ENCODE data around the gene GABBR2.
"Not testable (repeated sequence)": the region's sequence is repeated elsewhere in the genome, so short reads cannot be mapped to it uniquely, and the experiment has no call there.

GABBR2 gene

DNA sequence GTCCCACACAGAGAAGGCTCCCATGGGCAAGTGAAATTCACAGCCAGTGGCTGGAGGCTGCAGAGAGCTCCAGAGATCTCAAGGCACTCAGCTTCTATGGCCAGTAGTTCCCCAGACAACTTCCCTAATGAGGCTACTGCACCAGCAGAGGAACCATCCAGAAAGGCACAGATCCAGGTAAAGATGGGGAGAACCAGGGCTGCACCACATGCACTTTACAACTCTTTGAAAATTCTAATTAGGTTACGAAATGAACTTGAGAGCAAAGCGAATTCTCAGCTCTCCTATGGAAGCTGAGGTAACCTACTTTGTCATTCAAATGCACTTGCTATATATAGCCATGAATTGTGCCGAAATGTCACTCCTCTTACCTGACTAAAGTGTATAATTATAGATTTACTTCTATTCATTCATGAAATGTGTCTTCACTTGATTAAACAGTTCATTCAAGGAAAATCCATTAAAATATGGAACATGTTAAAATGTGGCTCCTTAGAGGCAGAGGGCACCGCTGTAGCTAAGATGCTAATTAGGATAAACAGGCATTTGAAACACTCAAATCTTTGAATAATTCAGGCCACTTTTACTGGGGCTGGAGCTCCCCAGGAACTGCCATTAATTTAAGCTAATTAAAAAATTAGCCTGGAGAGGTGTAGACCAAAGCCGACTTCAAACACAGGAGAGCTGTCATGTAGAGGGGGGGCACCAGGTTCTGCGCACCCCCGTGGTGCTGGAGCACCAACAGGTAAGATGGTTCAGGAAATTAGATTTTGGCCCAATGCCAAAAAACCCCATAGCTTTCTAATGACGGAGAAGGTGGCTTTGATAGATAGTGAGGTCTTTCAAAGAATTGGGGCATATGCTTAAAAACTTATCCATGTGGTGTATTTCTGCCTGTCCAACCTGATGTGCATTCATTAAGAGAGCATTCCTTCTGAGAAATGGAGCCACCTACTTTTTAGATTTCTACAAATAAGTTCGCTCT is 204.1 kb downstream of the GABBR2 start:
- no peak for DNase-seq

DNA sequence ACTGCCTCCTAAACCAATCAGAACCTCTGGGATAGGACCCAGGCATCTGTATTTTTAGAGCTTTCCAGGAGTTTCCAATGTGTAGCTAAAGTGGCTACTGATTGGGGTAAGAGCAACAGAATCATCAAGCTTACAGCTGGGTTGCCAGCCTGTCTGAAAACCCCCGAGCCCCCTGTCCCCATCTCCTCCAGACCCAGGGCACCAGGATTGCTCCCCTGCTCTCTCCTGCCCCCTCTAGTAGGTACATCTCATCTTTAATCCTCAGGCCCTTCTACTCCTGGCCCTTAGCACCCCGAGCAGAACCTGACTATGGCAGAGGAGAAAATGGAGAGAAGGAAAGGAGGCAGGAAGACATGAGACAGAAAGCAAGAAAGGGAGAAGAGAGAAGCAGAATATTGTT is 204.9 kb downstream of the GABBR2 start:
- no peak for DNase-seq

DNA sequence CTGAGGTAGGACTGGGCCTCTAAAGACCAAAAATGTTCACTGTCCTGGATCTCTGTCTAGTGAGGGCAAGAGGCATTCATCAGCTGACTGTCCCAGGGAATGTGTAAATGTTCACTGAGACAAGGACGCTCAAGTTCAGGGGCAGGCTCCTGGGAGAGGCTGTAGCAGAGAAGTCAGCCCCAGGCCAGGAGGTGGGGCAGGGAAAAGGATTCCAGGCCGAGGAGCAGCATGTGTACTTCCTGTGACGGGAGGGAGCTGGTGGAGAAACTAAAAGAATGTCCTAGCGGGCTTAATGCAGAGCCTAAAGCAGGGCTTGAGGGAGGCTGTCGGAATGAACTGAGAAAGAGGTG is 205.8 kb downstream of the GABBR2 start:
- DNase-seq, result no peak

DNA sequence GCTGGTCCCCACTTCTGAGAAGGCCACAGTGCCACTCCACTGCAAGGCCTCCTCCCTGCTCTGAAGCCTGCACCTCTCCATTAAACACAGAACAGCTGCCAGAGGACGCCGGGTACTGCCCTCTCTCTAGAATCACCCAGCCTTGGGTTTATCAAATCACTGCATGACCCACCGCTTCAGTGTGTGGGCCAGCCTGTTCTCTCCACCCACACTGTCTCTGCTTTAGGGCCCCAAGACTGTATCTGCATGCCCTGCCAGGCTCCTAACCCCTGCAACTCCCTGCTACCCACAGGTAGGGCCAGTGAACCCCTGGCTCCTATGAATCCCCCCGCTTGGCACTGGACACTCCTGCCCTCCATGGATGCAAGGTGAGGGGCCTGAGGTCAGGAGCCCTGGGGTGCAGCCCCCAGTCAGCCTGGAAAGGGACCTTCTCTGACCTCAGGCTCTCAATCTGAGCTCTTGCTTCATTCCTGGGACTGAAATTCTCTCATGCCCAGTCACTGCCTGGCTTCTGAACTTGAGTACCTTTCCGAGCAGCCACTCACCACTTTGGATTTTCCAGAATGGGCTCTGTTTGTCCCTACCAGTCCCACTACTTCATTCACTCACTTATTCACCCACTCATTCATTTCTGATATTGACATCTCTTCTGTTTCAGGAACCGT is 206.3 kb downstream of the GABBR2 start:
- no peak for DNase-seq

DNA sequence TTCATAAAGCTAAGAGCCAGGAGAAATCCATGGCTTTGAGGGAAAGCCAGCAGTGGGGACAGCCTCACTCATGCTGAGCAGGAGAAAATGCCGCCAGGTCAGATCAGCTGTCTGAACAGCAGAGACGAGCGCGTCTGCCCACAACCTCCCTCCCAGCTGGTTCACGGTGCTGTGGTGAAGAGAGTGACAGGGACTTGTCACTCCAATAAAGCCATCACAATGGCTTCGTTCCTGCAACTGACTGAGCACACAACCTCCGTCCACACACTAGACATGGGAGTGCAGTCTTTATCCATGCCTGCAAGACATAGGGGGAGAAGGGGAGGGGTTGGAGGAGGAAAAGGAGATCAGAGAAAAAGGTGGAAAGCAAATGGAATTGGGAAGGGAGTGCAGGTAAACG is 206.9 kb downstream of the GABBR2 start:
- DNase-seq, result no peak

DNA sequence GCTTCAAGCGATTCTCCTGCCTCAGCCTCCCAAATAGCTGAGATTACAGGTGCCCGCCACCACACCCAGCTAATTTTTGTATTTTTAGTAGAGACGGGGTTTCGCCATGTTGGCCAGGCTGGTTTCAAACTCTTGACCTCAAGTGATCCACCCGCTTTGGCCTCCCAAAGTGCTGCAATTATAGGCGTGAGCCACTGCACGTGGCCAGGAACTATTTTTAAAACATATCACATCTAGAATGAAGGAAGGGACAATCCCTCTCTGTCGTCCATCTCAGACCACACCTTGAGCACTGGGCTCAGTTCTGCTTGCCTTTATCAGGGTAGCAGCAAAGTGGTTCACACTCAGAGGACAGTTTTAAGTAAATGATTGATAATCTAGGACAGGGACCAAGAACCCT is 207.5 kb downstream of the GABBR2 start:
- DNase-seq, result not testable (repeated sequence)

DNA sequence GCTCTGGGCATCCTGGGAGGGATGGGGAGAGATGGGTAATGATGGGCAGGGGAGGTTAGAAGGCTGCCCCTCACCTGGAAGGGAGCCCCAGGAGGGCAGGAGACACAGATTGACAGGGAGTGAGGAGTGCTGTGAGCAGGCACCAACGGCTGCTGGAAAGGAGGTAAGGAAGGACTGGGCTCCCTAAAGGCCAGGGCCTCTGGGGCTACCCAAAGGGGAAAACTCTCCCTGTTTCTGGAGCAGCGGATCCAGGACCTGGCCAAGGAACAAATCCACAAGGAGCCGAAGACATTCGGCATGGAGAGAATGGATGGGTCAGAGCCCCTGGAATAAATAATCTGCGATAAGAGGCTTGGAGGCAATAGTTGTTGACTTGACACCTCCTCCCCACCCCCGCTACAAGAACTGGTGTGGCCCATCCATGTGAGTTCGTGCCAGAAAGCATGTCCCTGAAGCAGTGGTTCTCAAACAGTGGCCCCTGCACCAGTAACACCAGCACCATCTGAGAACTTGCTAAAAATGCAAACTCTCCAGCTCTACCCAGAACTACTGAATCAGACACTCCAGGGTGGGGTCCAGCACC is 208.3 kb downstream of the GABBR2 start:
- no peak for DNase-seq

DNA sequence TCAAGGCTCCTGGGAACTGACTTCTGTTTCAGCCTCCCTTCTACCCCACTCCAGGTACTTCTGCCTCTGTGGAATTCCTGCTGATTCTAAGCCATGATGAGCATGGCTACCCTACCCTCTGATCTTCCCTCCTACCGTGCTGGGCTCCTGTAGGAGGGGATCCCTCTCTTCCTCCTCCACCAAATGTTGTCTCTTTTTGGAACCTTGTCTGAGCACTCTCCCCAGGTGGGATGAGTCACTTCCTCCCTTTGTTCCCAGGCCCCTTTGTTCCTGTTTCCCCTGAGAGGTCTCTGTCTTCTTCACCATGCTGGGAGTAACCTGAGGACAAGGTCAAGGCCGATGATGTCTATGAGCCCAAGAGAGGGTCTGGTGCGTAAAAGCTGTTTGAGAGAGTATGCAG is 213.2 kb downstream of the GABBR2 start:
- no peak for DNase-seq

DNA sequence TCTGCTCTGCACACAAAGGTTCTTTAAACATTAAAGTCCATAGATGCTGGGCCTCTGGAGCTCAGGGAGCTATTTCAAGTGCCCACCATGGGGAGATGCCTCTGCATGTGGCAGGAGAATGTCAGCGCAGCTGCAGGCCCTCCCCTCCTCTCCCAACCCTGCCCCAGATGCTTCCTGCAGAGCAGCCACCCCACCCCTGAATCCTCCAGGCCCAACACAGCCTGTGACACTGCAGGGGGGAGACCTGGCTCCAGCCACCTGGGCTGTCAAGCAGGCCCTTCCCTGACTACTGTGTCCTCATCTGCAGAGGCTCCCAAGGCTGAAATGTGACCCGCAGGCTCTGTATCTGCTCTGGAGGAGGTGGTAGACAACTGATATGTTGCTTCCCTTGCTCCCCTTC is 213.9 kb downstream of the GABBR2 start:
- DNase-seq, result no peak

DNA sequence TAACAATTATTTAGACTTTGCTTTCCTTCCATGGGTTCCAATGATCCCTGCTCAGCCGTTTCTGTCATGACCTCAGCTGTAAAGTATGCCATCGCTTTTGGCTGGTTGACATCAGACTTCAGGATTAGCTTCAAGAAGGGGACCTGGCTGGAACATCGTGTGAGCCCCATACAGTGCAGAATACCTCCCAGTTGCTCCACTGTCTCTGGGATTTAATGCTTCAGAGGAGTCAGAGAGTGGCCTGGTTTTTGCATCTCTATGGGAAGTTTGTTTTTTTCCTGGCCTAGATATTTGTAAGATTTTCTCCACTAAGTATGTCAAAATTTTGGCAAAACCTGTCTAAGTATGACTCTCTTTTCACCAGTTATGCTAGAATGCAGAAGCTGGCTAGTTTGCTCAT is 216.9 kb downstream of the GABBR2 start:
- DNase-seq, result no peak

DNA sequence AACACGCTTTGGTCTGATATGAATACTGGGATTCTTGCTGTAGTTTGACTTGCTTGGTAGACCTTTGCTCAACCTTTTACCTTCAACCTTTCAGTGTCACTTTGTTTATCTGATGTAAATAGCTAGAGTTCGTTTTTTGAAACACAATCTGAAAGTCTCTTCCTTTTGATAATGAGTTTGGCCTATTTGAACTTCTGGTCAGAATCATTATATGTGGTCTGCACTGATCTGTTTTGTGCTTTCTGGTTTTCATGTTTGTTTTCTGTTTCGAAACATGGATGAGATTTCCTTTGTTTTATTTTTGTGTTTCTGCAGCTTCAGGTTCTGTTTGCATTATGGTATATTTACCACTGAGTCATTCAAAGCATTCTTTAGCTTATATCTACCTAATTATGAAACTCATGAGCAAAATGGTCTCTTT is 217.5 kb downstream of the GABBR2 start:
- no peak for DNase-seq

DNA sequence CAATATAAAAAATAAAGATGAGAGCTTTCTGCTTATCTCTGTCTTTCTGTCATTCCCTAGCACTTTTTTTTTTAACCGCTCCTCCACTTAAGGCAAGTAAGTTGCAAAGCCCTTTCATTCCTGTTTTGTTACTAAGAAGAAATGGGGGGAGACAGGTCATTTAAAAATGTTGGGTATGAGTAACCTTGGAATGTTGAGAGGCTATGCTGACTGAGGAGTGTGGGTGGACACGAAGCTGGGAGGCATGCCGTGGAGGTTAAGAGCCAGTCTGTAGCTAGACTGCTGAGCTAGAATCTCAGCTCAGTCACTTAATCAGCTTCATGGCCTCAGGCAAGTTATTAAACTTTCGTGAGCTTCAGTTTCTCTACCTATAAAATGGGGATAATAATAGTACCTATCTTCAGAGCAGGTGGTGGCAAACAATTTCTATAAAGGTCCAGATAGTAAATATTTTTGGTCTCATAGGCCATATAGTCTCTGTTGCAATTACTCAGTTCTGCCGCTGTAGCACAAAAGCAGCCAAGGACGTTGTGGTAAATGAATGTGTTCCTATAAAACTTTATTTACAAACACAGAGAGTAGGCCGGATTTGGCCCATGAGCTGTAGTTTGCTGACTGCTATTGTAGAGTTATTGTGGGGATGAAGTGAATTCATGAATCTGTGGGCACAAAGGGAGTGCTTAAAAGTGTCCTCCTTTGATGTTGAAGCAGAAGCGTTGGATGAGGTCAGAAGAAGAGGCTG is 220.0 kb downstream of the GABBR2 start:
- no peak for DNase-seq

DNA sequence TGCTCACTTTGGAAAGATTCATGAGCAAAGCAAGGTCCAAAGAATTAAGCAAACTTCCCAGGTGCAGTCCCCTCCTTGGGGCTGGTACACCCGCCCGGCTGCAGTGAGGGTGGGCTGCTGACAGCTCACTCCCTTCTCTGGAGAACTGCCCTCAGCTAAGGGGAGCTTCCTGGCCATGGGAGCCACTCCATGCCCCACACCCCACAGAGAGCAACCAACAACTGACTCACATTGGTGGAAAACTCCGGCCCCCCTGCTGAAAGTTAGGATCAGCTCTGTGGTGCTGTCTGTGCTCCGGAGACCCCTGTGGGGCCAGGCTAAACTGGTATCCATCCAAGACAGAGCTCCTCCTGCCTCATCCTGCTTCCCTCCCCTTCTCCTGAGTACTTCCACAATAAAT is 223.0 kb downstream of the GABBR2 start:
- no peak for DNase-seq

DNA sequence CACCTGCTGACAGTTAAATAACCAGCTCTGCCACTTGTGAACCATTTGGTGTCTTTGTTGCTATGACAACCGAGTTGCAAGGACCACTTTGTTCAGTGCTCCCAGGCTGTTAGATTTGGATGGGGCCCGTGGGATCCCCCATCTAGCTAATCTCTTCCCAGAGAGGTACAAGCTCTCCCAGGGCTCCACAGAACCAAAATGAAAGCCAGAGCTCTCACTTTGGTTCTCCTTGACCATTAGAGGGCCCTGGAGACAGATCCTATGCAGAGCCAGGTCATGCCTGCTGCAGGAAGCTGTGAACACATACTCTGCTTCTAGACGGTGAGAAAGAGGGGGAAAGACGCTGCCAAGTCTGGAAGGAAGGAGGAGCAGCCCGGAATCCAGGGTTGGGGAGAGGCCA is 224.6 kb downstream of the GABBR2 start:
- DNase-seq, result no peak

DNA sequence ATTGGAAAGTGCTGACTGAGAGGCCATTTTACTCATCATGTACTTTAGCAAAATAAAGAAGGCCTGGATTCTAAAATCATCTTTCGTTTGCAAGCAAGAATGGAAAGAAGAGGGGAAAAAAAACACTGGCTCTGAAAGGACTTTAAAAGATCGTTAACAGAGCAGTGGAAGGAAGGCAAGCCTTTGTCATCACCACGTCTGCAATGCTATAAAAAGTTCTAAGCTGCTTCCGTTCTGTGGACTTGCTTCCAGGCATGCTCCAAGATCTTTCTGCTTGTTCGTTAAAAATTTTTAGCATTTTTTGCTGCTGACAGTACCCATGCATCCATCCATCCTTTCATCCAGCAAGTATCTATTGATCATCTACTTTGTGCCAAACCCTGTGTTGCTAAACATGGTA is 226.5 kb downstream of the GABBR2 start:
- no peak for DNase-seq

DNA sequence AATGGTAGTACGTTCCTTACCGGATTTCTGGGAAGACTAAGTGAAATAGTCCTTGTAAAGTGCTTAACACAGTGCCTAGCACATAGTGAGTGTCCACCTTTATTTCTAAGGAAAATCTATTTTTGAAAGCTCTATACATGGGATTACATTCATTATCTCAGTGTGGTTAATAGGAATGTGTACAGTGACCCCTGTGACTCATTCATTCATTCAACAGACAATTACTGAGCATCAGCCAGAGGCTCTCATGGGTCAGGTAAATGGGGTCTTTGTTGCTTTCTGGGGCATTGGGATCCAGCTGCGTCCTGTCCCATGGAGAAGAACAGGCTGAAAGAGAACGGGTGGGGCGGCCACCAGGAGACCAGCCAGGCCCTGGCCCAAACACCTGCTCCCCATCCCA is 227.1 kb downstream of the GABBR2 start:
- no peak for DNase-seq

DNA sequence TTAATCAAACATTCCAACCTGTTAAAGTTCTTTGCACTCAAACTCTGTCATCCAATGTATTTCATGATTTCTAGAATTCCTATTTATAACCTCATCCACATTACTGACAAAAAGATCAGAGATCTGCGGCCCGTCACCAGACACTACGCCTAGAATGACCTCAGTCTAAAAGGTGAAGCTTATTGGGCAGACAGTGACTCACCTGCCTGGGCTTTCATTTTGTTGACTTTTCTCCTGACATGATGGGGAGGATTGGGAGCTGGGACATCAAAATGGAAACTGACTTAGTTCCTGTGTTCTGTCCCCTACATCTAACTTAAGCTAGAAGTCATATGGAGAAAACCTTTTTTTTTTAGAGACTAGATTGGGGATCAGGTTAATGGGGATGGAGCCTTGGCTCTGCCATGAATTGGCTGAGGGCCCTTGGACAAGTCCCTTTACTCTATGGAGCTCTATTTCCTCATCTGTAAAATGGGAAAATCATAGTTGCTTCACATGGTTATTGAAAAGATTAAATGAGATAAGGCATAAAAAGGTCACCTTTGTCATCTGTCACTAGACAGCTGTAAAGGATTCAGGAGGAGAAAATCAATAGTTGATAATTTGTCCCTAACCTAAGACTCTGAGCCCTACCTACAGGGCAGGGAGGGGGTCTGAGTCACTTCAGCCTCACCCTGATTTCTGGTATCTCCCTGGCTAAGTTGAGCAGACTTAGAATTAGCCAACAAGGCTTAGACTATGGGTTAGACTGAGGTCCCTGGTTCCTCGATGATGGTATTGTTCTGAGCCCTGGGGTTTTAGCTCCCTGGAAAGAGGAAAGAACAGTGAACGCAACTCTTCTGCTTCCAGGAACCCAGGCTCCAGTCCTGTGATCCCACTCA is 228.5 kb downstream of the GABBR2 start:
- DNase-seq, result no peak

DNA sequence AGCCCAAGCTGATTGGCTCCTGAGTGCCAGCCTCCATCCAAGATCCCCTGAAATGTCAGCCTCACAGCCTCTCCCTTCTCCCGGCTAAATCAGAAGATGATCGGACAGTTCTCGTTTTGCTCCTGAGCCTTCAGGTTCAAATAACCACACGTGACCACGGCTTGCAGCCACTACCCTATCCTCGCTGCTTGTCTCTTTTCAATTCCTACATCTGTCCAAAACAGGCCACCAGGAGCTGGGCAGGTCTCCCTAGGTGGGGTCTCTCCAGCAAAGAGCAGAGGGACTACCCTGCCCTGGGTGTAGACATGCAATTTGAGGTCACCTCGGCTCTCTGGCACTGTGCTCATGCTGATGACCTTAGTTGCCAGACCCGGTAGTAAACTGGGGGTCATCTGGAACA is 229.3 kb downstream of the GABBR2 start:
- no peak for DNase-seq

DNA sequence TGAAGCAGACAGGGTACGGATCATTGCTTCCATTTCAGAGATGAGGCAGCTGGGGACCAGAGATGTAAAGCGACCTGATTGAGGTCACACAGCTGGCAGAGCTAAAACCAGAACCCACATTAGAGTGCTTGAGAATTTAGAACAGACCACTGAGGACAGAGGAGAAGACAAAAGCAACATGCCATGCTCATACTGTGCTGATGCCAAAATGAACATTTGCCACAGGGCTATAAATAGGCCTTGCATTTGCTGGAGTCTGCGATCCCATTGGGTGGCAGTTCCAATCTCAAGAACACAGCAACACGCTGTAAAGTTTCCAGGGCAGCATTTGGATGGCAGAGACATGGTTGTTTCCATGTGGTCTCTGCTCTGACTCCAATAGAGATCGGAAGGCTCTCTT is 230.9 kb downstream of the GABBR2 start:
- no peak for DNase-seq

DNA sequence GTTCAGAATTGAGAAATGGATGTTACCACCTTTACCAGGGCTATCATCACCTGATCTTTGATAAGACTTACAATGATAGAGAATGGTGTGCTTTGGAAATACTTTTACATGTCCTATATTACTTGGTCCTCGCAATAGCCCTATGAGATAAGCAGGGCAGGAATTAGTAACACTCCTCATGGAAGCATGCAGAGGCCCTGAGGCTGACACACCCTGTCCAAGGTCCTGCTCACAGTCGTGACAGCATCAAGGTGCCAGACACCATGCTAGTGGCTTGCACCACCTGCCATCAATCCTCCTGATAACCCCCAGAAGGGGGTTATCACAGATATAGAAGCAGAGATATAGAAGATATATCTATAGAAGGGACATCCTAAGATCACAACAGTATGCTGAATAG is 236.5 kb downstream of the GABBR2 start:
- DNase-seq, result no peak

DNA sequence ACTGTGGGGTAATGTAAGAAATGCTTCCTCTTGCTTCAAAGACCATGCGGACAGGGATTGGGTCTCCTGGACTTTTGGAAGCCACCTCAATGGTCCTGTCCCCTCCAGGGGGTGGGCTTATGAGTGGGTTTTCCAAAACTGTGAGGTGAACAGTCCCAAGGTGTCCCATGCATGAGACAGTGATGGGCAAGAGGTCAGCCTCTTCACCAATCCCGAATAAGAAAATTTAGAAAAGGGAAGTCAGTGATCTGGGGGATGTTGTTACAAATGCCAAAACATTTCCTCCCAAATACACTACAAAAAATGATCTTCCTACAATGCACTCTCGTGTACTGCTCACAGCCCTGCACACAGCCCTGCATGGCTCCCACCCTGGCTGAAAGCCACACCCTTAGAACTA is 237.6 kb downstream of the GABBR2 start:
- peak; percentile 53 for DNase-seq

DNA sequence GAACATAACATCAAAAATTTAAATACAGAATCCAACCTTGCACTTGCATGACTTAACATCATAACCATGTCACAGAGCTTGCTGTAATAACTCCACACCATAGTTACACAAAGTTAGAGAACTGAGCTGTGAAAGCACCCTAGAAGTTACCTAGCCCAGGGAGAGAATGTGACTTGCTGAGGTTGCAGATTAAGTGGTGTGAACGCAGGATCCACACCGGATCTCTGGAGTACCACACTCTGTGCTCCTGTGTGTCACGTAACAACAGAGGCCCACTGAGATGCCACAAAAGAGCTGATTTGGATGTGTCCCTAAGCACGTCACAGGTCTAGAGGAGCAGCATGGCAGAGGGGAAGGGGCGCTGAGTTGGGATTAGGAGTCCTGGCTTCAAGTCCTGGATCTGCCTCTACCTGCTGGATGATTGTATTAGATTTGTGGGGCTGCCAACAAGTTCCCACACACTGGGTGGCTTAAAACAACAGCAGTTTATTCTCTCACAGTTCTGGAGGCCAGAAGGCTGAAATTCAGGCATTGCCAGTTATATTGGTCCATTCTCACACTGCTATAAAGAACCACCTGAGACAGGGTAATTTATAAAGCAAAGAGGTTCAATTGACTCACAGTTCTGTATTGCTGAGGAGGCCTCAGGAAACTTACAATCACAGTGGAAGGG is 240.0 kb downstream of the GABBR2 start:
- no peak for DNase-seq

Measured in MV-4-11 (cell line).